Activated T-cell treated with anti-CD3 and anti-CD28 coated beads, Interleukin-2, amount 50 U/mL, for 1 hour (primary cell): ENCODE data around the gene LSM5.

Experiments used
- DNase-seq: peaks from one replicate; pipeline ENCODE4 v3.0.0-alpha.2; 2020

LSM5 gene

DNA sequence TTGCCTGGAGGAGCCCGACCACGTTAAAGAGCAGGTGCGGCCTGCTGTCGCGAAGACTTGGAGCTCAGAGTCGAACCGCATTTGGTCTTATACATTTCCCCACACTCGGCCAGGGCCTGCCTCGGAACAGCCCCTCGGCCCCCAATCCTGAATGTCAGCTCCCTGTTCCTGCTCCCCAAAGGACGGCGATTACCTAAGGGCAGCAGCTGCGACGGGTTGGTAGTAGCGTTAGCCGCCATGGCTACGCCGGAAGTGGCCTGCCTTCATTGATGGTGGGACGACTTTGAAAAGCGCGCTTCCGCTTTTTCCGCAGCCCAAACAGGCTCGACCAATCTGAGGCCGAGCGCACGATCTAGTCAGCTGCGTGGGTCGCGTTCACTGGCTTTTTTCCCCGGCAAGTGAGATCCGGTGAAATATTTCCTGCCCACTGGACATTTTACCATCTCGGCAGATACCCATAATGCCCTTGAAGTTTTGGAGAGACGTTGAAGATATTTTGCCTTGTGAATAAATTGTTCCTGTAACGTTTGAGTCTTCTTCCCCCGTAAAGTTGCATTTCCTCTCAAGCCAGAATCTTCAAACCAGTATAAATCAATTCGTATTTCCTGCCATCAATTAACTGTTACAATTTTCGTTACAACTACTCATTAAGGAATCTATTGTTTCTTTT lies at the start of gene LSM5:
Gene LSM5, minus strand, starts transcription at position 254 of the 670 bp plus-strand sequence. Its CDS starts 15 bp downstream, at position 239.
- peak; percentile 86 for DNase-seq

DNA sequence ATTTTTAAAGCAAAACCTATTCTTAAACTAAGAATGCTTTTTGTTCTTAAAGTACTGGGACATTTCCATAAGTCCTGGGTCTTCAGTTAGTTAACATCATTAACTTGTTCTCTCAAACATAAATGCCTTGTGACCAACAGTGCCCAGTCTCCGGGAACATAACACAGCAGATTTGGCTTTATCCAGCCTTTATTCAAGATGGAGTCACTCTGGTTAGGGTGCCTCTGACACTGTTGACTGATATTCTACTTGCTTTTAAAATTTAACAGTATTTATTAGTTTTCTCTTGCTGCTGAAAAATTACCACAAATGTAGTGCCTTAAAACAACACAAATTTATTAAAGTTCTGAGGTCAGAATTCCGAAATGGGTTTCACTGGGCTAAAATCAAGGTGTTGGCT lies 49.2 kb upstream of the LSM5 start:
- DNase-seq, result no peak

DNA sequence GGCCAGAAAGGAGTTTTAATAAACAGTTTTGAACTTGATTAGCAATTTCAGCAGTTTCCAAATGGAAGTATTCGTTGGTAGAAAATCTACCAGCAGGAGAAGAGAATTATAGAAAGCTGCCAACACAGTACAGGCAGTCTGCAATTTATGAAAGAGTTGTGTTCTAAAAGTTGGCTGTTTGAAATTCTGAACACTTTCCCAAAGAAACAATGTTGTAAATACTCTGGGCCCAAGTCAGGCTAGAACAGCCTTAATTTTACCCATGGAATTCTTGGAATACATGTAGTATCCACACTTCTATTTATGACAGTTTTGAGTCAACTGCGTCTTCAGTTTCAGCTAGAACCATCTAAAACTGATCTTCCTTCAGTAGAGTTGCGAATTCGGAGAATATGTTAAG lies 47.6 kb upstream of the LSM5 start:
- no peak for DNase-seq

DNA sequence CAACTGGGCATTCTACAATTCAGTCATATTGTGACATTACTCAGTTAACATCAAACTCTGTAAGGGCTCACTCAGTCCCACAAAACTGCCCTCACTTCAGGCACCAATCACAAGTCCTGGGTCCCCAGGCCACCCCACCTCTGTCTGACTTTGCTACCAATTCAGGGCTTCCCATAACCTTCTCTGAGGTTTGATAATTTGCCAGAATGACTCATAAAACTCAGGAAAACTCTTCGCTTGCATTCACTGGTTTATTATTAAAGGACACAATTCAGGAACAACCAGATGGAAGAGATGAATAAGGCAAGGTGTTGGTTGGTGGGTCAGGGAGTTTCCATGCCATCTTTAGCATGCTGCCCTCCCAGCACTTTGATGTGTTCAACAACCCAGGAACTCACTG lies 46.4 kb upstream of the LSM5 start:
- DNase-seq, result no peak

DNA sequence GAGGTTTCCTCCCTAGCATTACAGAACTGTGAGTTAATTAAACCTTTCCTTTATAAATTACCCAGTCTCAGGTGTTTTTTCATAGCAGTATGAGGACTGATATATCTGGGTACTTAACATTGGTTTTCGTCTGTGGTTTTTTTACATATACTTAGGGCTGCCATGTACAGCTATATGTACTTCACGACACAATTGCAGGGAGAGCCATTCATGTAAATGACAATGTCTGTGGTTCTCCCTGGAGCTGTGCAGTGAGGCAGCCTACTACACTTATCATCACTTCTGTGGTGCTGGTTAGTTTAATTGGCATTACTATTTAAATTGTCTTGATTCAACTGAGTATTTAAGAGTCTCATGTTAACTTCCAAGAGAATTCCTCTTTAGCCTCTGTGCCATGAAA lies 45.8 kb upstream of the LSM5 start:
- DNase-seq, result no peak

DNA sequence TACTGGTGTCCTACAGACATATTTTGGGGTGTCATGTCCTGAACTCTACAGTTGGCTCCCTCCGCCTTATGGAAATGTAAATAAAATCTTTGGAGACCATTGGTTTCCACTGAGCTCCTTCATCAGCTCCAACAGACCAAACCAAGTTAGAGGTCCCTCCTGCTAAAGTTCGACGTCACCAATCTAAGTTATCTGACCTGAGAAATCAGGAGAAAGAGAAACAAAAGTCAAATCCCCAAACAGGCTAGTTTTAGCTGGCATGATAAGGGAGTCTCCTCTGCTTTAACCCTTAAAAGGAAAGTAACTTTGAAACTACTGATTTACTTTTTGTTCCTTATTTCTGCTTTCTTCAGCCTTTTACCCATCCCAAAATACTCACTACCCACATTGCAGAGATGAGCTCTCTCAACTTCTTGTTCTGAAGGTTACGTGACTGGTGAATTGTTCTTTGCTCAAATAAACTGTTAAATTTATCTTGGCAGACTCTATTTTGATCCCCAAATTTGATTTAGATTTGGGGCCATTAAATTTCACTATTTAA lies 45.1 kb upstream of the LSM5 start:
- DNase-seq, result no peak

DNA sequence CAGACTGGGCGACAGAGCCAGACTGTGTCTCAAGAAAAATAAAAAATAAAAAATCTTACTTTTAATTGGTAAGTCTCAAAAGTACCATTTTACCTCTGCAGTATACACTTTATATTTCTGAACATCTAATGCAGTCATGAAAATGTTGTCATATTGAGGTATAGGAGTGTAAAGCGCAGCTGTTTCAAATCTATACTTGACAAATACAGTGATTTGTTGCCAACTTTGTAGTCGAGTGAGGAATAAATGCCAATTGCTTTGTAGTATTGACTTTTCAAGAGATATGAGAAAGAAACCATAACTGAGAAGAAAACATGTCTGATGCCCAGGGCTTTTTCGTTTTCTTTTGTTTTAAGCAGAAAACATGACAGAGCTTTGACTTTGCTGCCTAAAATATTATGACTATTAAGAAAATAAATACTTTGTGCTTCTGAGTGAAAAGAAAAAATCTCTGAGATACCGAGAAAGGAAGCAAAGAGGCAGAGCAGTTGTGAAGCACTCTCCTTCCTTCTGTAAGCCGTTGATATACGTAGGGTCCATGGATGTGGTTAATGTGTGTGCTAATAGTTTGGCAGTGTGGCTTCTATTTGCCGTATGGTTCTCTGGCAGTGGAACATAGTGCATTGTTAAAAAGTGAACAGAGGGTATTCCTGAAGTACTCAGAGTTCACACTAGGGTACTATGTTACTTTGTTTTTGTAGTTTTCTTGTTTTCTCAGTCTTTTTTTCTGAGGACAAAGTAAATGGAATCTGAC lies 43.3 kb upstream of the LSM5 start:
- no peak for DNase-seq

DNA sequence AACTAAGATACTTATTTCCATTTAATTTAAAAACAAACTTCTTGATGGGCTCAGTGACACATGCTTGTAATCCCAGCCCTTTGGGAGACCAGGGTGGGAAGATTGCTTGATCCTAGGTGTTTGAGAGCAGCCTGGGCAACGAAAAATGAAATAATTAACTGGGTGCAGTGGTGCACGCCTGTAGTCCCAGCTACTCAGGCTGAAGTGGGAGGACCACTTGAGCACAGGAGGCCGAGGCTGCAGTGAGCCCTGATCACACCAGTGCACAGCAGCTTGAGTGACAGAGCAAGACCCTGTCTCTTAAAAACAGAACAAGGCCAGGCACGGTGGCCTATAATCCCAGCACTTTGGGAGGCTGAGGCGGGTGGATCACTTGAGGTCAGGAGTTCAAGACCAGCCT lies 42.5 kb upstream of the LSM5 start:
- DNase-seq, result no peak

DNA sequence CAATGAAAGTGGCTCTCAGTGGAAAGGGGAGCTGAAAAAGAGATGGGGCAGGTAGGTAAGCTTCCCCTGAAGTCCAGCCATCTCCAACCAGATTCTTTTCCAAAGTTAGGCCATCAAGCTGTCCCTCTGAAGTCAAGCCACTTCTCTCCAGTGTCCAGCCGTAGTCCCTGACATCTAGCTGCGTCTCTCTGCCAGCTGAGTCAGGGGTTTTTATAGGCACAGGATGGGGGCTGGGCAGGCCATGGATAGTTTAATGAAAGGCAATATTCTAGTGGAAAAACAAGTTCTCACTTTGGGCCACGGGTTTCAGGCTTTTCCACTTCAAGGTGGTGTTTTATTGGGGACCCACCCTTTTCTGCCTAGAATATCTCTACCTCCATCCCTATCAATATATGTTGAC lies 41.9 kb upstream of the LSM5 start:
- no peak for DNase-seq

DNA sequence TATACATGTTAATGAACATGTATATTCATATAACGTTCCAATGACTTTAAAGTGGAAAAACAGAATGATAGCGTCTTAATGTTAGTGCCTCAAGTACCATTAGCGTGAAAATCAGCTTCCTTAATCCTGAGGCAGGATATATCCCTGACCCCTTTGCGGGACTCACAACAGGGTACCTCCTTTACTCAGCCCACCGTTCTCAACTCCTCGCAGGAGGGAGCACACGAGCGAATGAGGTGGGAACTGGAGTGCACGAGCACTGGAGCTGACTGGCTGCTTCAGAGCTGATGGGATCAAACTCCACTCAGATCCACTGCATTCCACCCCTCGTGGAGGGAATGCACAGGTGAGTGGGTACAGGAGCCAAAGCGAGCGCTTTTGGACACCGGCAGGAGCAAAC lies 41.2 kb upstream of the LSM5 start:
- DNase-seq, result no peak

DNA sequence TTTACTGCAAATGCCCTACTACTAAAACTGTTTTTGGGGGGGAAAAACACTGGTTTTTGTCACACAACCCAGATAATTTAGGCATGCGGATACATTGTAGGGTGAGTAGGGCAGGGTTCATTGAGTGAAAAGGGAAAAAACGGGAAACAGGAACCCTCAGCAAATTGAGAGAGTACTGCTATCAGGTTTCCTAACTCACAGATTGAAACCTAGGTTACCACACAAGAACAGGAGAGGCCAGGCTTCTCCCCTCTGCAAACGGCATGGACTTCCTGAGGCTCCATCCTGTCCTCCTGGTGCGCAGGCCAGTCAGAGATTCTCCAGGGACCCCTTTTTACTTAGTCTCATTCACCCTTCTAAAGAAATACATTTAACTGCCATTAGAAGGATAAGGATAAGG lies 35.7 kb upstream of the LSM5 start:
- DNase-seq, result no peak

DNA sequence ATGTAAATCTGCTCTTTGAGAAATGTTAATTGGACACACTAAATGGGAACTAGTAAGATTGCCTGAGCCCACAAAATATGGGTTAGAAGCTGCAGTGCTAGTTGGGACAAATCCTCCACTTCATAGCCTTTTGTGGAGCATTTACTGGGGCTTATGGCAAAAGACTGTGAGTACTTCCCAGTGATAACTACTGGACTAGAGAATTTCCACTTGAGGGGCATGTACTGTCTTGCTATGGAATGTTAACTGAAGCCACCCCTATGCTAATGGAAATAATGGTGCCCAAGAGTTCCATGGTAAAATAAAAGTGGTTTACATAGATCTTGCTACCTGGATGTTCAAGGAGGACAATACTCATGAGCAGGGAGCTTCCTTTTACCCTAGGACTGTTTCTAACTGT lies 34.5 kb upstream of the LSM5 start:
- DNase-seq, result no peak

DNA sequence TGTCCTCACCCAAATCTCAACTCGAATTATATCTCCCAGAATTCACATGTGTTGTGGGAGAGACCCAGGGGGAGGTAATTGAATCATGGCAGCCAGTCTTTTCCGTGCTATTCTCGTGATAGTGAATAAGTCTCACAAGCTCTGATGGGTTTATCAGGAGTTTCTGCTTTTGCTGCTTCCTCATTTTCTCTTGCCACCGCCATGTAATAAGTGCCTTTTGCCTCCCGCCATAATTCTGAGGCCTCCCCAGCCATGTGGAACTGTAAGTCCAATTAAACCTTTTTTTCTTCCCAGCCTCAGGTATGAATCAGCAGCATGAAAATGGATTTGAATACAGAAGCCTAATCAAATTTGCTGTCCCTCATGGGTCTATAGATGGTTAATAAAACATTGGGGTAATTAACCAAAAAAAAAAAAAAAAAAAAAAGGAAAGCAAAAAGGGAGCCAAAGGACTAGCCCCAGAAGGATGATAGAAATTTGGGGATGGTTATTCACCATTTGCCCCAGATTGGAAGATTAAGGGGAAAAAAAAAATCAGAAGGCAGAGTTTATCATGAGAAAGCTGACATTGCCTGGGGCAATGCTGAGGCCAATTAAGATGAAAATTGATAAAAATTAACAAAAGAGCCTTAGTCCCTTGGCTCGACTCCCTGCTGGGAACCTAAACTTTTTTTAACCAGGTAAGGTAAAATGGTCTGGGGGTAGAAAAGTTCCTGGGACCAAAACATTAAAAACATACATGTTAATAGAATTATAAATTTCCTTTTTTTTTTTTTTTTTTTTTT lies 32.8 kb upstream of the LSM5 start:
- DNase-seq, result no peak

DNA sequence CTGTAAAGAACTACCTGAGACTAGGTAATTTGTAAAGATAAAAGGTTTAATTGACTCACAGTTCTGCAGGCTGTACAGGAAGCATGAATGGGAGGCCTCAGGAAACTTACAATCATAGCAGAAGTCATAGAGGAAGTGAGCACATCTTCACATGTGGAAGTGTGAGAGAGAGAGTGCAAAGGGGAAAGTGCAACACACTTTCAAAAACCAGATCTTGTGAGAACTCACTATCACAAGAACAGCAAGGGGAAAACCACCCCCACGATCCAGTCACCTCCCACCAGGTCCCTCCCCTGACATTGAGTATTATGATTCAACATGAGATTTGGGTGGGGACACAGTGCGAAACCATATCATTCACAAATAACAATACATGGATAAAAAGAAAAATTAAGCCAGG lies 29.6 kb upstream of the LSM5 start:
- DNase-seq, result no peak

DNA sequence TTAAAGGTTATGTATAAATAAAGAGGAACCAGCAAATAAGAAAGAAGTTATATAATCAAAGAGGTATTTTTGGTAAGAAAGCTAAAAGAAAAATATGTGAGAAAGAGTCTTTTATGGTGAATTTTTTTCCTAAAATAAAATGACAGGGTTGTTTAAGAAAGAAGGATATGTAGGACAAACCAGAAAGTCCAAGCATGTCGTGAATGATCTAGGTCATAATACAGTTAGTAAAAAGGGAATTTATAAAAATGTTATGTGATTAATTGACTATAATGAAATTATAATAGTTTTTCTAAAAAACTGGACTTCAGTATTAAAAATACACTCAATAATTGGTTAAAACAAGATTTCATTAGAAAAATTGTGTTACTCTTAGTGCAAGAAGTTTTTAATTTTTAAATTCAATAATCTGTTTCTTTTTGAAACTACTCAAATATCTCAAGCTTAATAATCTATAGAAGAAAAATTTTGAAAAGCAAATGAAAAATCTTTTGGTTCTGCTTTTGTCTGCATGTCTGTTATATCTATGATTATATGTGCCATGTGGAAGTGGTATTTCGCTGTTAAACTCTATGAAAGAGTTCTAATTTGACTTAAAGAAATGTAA lies 28.5 kb upstream of the LSM5 start:
- no peak for DNase-seq

DNA sequence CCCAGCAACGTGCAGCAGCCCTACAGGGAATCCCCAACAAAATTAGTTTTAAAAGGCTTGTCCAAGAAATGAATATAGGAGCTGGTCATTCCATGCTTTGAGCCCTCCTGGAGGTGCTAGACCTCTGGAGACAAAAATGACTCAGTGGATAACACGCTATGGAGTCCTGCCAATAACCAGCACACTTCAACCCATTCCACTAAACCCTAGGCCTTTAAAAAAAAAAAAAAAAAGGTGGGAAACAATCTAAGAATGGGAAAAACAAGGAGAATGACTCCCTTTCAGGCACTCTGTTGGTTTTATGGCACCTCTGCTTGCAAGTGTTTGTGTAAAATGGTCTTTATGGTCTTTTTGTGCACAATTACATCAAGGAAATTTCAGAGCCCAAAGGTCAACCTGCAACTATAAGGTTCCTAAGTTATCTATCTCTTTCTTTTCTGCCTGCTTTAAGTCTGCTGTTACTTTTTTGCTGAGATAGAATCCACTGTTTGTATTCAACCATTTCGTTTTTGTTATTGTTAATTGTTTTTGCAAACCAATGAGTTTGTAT lies 26.4 kb upstream of the LSM5 start:
- DNase-seq, result no peak

DNA sequence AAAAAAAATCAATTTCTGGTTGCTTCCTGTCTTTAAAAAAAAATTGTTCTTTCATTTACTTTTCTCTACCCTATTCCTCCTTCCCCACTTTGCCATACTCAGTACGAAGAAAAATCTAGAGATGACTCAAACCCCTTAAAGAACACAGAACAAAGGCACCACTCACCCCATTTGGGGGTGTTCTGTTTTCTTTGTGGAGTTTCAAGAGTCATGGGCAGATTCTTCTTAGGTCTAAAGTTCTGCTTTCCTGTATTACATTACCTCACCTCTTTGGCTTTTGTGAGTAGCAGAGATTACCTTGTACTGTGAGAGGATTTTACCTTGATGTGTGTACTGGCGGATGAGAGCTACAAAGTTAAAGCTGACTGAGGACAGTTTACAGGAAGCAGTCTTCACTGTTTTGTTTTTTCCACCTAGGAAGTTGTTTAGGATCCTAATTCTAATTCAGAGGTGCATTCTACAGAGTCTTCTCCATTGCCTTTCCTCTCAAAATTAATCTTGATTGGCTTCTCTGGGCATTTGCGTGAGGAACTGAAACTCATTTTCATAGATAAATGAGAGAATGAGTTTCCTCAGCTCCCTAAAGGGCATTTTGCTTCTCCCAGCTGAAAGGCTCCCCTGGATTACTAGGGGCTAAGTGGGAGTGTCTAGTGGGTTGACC lies 25.8 kb upstream of the LSM5 start:
- DNase-seq, result no peak

DNA sequence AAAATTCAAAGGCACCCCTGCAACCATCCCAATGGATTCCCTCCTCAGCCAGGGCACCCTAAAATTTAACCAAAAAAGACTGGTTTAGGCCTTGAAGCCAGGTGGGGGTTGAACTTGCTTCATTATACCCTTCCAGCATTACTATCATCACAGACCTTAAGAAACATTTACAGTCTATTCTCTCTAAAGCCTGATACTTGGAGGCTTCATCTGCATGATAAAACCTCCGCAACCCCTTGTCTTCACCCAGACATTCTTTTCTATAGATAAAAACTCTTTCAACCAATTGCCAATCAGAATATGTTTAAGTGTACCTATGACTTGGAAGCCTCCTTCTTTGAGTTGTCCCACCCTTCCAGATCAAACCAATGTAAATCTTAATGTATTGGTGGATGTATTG lies 23.0 kb upstream of the LSM5 start:
- no peak for DNase-seq

DNA sequence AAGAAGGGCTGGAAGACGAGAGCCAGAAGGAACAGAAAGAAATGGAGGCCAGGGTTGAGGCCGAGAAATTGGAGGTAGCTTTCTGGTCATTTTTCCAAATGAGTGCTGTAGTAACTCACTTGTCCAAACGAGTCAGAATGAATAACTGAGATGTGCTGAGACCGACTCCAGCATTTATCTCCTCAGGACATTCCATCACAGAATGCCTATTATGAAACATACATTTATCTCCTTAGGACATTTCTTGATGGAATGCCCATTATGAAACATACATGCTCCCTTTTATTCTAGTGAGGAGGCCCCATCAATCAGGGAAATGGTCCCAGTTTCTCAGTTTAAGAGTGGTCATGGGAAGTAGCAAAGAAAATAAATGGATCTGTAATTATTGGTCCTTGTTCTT lies 21.6 kb upstream of the LSM5 start:
- DNase-seq, result no peak

DNA sequence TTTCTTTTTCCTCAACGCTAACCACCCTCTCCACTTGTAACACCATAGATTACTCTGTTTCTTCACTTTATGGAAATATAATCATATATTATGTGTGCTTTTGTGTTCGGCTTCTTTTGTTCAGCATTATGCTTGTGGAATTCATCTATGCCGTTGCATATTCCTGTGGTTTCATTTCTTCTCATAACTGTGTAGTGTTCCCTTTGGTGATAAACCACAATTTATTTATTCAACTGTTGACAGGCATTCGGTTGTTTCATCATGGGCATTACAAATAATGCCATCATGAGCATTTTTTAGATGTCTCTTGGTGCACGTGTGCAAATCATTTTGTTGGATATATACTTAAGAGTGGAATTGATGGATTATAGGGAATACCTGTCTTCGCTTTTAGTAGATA lies 17.2 kb upstream of the LSM5 start:
- no peak for DNase-seq

DNA sequence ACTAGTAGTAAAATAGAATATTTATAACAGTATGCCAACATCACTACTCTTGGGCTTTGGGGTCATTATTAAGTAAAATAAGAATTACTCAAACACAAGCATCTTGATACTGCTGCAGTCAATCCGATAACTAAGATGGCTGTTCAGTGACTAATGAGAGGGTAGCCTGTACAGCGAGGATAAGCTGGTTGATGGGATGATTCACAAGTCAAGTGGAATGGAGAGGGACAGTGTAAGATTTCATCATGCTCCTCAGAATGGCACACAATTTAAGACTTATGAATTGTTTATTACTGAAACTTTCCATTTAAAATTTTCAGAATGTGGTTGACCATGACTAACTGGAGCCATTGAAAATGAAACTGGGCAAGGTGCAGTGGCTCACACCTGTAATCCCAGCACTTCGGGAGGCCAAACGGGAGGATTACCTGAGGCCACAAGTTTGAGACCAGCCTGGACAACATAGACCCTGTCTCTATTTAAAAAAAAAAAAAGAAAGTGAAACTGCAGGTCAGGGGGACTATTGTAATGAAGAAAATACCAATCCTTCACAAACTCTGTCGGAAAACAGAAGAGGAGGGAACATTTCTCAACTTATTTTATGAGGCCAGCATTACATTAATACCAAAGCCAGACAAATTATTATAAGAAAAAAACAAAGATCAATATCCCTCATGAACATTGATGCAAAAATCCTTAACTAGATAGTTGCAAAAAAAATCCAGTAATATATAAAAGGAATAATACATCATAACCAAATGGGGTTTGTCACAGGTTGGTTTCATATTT lies 16.3 kb upstream of the LSM5 start:
- no peak for DNase-seq

DNA sequence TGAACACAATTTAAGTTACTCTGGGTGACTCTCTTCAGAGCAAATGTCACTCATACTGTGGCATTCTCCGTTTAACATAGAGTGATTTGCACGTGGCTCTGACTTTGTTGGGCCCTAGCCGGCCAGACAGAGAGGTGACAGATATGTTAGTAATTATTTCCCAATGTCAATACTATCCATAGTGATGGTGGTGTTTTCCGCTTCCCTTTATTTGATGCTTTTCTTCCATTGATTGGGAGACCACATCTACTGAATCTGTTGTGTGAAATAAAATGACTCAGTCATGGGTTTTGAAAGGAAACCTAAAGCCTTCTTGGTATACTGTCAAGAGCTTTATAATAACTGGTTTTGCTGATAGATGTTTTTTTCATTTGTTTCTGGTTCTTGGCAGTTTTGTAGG lies 12.5 kb upstream of the LSM5 start:
- DNase-seq, result no peak
